HG03521 (cell line): ENCODE data around the gene DLGAP1.

ENCODE experiments used
- ATAC-seq: cut with Tn5 transposase; IDR thresholded peaks from one replicate; pipeline ENCODE4 v1.9.1; 2021; ENCODE audit warnings: mild to moderate bottlenecking, moderate library complexity; ENCODE audit not compliant: unreplicated experiment

DLGAP1 gene

GRCh38 chr18:3910512-3910911 lies 544.6 kb downstream of the DLGAP1 start:
- no peak for ATAC-seq

DNA sequence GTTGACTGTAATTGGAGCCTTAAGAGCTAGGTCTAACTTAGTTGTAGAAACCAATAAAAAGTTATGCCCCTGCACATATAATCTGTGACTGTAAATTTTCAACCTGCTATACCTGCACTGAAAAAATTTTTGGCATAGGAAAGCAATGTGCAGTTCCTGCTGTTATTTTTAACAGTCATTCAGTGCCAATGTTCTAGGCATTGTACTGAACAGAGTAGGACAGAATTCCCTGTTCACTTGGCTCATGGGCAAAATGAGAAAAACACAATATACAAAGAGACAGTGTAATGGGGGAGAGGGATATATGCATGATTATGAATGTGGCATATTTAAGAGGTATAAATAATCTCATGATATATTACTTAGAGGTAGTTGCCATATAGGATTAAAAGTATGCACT lies 547.2 kb downstream of the DLGAP1 start:
- ATAC-seq = no peak

DNA sequence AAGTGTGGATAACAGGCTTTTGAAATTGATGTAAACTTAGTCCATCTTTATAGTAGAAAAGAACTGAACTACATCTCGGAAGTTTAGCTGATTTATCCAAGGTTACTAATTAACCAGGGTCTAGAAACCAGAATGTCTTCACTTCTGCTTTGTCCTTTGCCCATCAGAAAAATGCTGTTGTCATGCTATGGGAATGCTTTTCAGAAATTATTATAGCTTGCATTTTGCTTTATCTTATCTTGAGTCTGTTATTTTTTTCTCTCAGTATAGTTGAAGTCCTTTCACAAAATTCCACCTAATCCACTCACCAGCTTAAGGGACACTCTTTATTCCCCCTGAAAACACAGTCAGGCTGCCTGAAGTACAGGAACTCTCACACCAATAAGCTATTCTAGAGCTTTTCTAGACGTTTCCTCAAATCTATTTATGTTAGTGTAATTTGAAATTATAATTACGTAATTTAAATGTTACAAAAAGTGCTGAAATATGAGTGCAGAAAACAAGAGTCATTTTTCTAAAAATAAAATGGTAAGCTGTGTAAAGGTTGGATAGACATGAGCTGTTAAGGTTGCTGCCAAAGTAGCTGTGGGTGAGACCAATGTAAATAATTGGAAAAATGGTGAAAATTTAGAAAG lies 548.9 kb downstream of the DLGAP1 start:
- ATAC-seq = no peak

GRCh38 chr18:3903337-3903736 lies 551.8 kb downstream of the DLGAP1 start:
- no peak for ATAC-seq

GRCh38 chr18:3902676-3903075 lies 552.4 kb downstream of the DLGAP1 start:
- no peak for ATAC-seq

DNA sequence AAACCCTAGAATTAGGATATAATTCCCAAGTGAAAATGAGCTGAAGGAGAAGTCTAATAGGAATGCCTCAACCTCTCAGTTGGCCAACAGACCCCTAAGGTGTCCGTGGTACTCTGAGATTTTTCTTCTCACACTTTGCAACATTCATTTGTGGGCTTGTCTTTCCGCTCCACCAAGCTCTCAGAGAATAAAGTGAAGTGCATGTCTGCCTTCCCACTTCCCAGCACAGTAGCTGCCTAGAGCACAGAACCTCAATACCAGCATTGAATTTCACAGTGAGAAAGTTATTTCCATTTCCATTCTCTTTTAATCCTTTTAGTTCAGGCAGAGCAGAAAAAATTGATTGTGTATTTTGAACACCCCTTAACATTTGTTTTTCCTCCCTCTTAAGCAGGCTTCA lies 553.3 kb downstream of the DLGAP1 start:
- ATAC-seq = no peak

DNA sequence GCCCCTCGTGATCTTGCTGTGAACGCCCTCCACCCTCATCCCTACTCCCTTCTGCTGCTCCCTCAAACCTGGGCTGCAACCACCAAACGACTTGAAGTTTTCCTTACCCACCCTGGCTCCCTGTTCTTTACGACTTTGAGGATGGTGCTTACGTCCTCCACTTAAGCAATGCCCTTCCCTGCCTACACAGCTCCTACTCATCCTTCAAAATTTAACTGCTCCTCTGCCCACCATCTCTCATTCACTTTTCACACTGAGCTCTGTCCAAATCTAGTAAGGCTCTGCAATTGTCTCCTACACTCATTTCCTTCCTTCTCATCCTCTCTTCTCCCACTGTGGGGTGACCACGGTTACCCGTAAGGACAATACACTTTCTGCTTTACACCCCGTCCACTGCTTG lies 554.1 kb downstream of the DLGAP1 start:
- ATAC-seq = no peak

DNA sequence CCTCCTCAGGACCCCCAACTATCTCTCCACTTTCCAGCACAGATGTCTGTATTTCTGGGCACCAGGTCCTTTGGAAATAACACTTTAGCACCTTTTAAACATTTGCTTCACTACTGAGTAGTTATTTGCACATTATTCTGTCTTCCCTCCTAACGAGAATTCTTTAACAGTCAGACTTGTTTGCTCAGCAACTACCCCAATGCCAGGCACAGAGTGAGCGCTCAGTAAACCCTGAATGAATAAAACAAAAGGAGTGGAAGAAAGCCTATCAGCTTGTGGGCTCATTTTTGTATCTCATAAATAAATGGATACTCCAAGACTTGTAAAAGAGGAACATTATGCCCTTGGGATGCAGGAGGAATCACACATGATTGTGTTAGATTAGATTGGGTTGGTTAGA lies 554.8 kb downstream of the DLGAP1 start:
- no peak for ATAC-seq

GRCh38 chr18:3898861-3899613 lies 556.1 kb downstream of the DLGAP1 start:
- no peak for ATAC-seq

DNA sequence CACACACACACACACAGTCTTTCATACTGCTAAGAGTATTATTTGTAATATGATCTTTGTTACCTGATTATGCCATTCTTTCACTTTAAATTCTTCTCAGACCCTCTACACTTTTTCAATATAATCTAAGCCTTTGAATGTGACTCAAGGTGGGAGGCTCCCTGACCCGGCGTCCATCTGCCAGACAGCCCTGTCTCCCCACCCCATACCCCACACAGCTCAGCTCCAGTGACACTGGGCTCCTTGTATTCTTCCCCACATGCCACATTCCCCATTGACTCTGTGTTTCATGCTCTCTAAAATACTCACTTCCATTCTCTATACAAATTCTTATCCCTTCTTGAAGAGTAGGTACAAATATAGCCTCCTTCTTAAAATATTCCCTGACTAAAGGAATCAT lies 563.0 kb downstream of the DLGAP1 start:
- no peak for ATAC-seq

DNA sequence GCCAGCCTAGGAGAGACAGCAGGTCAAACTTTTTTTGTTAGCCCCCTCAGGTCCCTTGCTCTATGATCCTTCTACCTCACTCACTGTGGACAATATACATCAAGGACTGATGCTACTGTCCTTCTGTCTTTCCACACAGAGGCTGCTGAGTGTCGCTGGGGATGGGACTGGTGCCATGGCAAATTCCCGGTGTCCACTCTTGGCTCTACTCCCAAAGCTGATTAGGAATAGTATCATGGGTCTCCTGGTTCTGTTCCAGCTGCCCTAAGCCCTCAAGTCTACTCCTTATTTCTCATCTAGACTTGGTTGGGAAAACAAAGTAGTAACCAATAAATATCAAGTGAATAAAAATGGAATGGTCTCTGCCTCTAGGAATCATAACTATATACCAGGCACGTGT lies 563.9 kb downstream of the DLGAP1 start:
- no peak for ATAC-seq

- no peak for ATAC-seq
Observed at GRCh38 chr18:3889803-3890202, 565.3 kb downstream of the DLGAP1 start.

- ATAC-seq = no peak
Observed at GRCh38 chr18:3889121-3889520, 566.0 kb downstream of the DLGAP1 start.

- ATAC-seq = no peak
Observed at GRCh38 chr18:3886575-3887322, 568.4 kb downstream of the DLGAP1 start.

DNA sequence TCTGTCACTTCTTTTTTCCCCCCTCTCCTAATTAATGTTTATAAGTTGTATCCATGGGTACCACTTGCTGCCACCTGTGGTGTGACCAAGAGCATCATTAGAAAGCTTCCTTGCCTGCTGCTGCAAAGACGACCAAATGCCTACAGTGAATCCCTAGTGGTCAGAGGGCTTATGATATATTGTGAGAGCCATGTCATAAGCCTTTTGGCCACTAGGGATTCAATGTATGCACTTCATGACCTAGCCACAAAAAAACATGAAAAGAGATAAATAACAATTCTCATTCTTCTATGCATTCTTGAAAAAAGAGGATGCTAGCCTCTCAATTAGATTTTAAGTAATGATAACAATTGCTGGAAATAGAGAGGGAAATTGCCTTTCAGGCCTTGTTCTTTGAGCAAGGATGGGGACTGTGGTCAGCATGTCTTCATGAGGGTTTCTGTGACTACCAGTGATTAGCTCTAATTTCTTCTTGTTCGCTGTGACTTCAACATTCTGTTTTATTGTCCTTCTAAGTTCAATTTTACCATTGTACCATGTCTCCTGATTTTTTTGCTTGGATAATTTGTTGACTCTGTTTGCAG lies 569.8 kb downstream of the DLGAP1 start:
- peak; percentile 83 for ATAC-seq

GRCh38 chr18:3879836-3880120 lies 575.3 kb downstream of the DLGAP1 start:
- ATAC-seq = no peak

GRCh38 chr18:3879114-3879835 lies 575.8 kb downstream of the DLGAP1 start:
- ATAC-seq = no peak

- ATAC-seq = no peak
Observed at GRCh38 chr18:3878401-3878800, 576.7 kb downstream of the DLGAP1 start.

- ATAC-seq = no peak
Observed at GRCh38 chr18:3877678-3878077, 577.4 kb downstream of the DLGAP1 start.

GRCh38 chr18:3875961-3876360 lies 579.1 kb downstream of the DLGAP1 start:
- no peak for ATAC-seq

GRCh38 chr18:3875376-3875775 lies 579.7 kb downstream of the DLGAP1 start:
- ATAC-seq = no peak
